Brain microvascular endothelial cell (primary cell): ENCODE results near the gene CAPN2.

Experiments used
- DNase-seq: peaks from one replicate; pipeline ENCODE4 v3.0.0-alpha.2; 2020
- H3K27ac ChIP-seq: fragments of 250-450 bp; sonication (Bioruptor Pico); 2 replicates; pipeline ENCODE4 v1.5.1; 2020; ENCODE audit warnings: mild to moderate bottlenecking, moderate library complexity
- H3K27me3 ChIP-seq: fragments of 250-450 bp; sonication (Bioruptor Pico); replicated peaks from 2 replicates; pipeline ENCODE4 v1.5.1; 2020; ENCODE audit warnings: mild to moderate bottlenecking
- H3K36me3 ChIP-seq: fragments of 250-450 bp; sonication (Bioruptor Pico); replicated peaks from 2 replicates; pipeline ENCODE4 v1.5.1; 2020; ENCODE audit warnings: mild to moderate bottlenecking
- H3K4me3 ChIP-seq: 2 replicates; pipeline ENCODE4 v1.5.1; 2011; ENCODE audit warnings: low read depth, mild to moderate bottlenecking, control low read depth, low read length, moderate library complexity
- in situ Hi-C: cut with HindIII; loops from 2 replicates; pipeline ENCODE4 v1.10.0; 2017; ENCODE audit warnings: low sequenced_read_pairs, low pct_ligation_motif_present
- TF ChIP-seq, protein P1 (sequence below): IDR thresholded peaks from 2 replicates; pipeline ENCODE4 v1.5.1; 2011; ENCODE audit warnings: low read depth, mild to moderate bottlenecking, moderate library complexity, low read length, control low read depth, inconsistent platforms; ENCODE audit errors: missing control alignments

Gene CAPN2

DNA sequence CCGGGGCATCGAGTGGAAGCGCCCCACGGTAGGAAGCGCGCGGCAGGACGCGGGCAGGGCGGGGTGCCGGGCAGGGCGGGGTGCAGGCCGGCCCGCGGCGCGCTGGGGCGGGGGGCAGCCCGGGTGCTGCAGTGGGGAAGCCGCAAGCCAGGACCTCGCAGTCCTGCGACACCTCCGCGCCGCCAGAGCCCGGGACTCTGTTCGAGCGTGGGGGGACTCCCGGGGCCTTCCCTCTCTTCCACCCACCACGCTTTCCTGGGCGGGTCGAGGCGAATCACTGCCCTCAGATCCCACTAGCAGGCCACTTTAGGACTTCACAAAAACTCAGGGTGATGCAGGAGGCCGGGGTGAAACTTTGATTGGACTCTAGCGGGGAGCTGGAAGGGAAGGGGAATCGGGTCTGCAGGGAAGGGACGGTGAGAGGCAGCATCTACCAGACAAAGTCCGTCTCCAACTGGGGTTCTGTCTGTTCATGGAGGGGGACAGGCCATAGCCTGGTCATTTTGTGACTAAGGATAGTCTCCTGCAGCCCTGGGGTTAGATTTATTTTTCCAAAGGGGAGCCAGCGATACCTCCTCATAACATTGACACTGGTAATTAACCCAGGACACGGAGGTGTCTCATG, 623 bp downstream of the CAPN2 start:
- H3K4me3 ChIP-seq: peak overlapping the region; percentile 97
- no peak for DNase-seq

DNA sequence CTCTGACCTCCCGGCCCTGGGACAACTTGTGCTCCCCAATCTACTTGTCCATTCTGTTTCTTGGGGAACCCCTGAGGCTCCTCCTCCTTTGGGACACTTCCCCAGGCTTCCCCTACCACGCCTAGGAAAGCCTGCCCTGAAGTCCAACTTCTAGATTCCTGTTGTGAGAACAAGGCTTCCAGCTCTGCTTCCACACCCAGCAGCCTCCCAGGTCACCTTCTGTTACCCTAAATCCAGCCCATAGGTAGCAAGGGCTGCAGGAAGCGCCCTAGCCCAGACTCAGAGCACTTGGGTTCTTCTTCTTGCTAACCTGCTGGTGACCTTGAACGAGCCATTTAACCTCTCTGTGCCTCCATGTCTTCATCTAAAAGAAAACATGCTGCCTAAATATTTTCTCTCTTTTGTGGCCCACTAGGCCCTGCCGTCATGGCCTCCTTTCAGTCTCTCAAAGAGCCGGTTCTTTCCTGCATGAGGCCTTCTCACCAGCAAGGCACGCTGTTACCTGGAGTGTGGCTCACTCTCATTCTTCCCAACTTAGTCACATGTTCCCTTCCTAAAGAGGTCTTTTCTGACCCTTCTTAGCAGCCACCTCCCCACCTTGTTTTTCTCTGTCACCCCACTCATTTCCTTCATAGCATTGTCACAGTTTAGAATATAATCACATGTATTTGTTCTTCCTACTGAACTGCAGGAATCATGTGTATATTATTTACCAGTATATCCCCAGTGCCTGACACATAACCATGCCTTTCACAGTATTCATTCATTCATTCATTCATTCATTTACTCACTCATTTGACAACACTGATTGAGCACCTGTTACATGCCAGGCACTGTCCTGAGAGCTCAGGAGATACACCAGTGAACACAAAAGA, 1.4 kb downstream of the CAPN2 start:
- DNase-seq: no peak
- H3K4me3 ChIP-seq: peak overlapping the region; percentile 97
- H3K27ac ChIP-seq: peak overlapping the region; percentile 95
- peaks cover 49% of the 10 kb centered on the region for H3K36me3 ChIP-seq
- H3K27me3 ChIP-seq: no peaks in the 10 kb centered on the region
- TF ChIP-seq, protein P1, sequence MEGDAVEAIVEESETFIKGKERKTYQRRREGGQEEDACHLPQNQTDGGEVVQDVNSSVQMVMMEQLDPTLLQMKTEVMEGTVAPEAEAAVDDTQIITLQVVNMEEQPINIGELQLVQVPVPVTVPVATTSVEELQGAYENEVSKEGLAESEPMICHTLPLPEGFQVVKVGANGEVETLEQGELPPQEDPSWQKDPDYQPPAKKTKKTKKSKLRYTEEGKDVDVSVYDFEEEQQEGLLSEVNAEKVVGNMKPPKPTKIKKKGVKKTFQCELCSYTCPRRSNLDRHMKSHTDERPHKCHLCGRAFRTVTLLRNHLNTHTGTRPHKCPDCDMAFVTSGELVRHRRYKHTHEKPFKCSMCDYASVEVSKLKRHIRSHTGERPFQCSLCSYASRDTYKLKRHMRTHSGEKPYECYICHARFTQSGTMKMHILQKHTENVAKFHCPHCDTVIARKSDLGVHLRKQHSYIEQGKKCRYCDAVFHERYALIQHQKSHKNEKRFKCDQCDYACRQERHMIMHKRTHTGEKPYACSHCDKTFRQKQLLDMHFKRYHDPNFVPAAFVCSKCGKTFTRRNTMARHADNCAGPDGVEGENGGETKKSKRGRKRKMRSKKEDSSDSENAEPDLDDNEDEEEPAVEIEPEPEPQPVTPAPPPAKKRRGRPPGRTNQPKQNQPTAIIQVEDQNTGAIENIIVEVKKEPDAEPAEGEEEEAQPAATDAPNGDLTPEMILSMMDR: no peak
- in situ Hi-C loops: no loop called here

More for the DNA sequence above, 623 bp downstream of the CAPN2 start:
- TF ChIP-seq, protein P1: peak; percentile 1
- peaks cover 41% of the 10 kb centered on the region for H3K36me3 ChIP-seq
- no peaks in the 10 kb centered on the region for H3K27me3 ChIP-seq
- in situ Hi-C loops: no loop called here
- peak overlapping the region; percentile 95 for H3K27ac ChIP-seq

DNA sequence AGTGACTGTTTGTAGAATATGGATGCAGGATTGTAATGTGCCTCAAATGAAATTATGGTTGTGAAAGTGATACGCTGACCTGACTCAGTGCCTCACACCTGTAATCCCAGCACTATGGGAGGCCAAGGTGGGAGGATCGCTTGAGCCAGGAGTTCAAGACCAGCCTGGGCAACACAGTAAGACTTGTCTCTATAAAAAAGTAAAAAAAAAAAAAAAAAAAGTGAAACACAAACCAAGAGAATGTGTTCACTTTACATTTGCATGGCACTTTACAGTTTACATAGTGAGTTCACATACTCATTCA, 2.0 kb downstream of the CAPN2 start:
- TF ChIP-seq, protein P1: no peak
- DNase-seq: no peak
- H3K27me3 ChIP-seq: no peaks in the 10 kb centered on the region
- in situ Hi-C loops: no loop called here
- peaks cover 55% of the 10 kb centered on the region for H3K36me3 ChIP-seq
- peak overlapping the region; percentile 97 for H3K4me3 ChIP-seq
- H3K27ac ChIP-seq: peak overlapping the region; percentile 95

DNA sequence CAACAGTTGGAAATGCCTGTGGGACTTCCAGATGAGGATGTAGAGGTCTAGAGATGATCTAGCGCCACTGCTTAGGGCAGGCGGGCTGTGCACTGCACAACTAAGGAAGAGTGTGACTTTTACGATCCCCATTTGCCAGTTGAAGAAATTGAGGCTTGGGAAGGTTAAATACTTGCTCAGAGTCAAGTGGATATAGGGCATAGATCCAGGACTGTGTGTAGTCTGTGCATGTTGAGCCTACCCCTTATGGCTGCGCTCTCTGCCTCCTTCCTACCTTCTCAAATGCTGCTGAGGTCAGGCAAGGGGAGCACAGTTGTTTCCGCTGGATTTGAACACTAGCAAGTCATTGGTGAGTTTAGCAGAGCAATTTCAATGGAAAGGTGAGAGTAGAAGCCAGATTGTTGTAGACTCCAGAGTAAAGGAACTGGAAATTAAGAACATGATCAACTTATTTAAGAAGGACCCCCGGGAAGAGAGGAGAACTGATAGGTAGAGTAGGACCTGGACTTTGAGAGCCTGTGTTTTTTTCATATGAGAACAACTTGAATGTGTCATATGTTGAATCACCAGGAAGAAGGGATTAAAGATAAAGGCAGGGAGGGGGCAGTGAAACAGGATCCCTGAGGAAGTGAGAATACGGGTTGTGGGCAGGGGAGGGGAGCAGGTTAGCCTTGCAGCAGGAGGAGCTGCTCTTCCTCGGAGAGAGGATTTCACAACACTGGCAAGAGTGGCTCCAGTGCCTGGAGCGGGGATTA, 2.7 kb downstream of the CAPN2 start:
- peak overlapping the region; percentile 95 for H3K27ac ChIP-seq
- TF ChIP-seq, protein P1: peak; percentile 8
- in situ Hi-C loops: no loop called here
- no peaks in the 10 kb centered on the region for H3K27me3 ChIP-seq
- peaks cover 62% of the 10 kb centered on the region for H3K36me3 ChIP-seq
- peak overlapping the region; percentile 97 for H3K4me3 ChIP-seq
- peak; percentile 89 for DNase-seq

DNA sequence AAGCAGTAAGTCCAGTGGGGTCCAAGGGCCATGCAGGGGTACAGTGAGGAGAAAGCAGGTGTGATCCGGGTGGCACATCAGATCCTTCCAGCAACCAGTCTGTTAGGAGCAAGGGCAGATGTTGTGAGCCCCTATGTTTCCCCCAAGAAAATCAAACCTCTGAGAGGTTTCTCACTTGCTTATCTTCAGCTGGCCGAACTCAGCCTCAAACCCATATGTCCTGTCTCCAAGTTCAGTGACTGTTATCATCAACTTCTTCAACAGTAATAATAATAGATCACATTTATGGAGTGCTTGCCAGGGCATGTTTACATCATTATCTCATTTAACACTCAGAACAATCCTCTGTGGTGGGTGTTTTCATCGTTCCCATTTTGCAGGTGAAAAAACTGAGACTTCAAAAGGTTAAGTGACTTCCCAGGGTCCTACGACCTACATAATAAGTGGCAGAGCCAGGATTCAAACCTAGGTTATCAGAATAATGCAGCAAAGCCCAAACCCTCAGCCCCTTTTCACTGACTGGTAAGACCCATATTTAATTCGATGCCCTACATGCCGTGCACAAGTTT, 3.3 kb downstream of the CAPN2 start:
- Histone ChIP-seq H3K4me3 (peak overlapping the region; percentile 97), H3K27ac (peak overlapping the region; percentile 95), H3K27me3 (no peaks in the 10 kb centered on the region), H3K36me3 (peaks cover 67% of the 10 kb centered on the region)
- TF ChIP-seq, protein P1: no peak
- no peak for DNase-seq
- in situ Hi-C loops: no loop called here
